Esophagus squamous epithelium (tissue), 4 donors: Measurements from ENCODE around the gene PTPN1.

Source experiments
- CTCF ChIP-seq, 6 experiments: fragments of 450-650 bp in 4 of 6; fragments of 200-600 bp in 2 of 6; sonication (generic) in 2 of 6; IDR thresholded peaks; one replicate each; pipeline ENCODE4 v1.5.1; 2016 to 2019; ENCODE audit warnings: antibody characterized with exemption in 6 of 6, mild to moderate bottlenecking in 4 of 6, moderate library complexity in 4 of 6
- POLR2A ChIP-seq, 4 donors: fragments of 450-650 bp; IDR thresholded peaks; one replicate each; pipeline ENCODE4 v1.6.1; 2017; ENCODE audit warnings: antibody characterized with exemption in 4 of 4, mild to moderate bottlenecking in 4 of 4, moderate library complexity in 3 of 4

- TF ChIP-seq CTCF (IDR thresholded peaks at IDR 0.05): peak; percentile 60 to 81 (median 74)
- no peak for TF ChIP-seq POLR2A (IDR thresholded peaks at IDR 0.05)
These were observed 70.0 kb downstream of the PTPN1 start for GRCh38 chr20:50580016-50580747.
